ENCODE data around the gene ACOX3.

GRCh38 chr4:8488791-8489369 lies 48.4 kb upstream of the ACOX3 start:
- TF ChIP-seq CTCF (conservative IDR thresholded peaks at IDR 0.05; ENCODE audit: low read depth, low read length), result no peak
- no peak for TF ChIP-seq EZH2phosphoT487 (IDR thresholded peaks at IDR 0.05; ENCODE audit: borderline replicate concordance, low read length)
